ENCODE data around the gene SDK1.

Gene SDK1

DNA sequence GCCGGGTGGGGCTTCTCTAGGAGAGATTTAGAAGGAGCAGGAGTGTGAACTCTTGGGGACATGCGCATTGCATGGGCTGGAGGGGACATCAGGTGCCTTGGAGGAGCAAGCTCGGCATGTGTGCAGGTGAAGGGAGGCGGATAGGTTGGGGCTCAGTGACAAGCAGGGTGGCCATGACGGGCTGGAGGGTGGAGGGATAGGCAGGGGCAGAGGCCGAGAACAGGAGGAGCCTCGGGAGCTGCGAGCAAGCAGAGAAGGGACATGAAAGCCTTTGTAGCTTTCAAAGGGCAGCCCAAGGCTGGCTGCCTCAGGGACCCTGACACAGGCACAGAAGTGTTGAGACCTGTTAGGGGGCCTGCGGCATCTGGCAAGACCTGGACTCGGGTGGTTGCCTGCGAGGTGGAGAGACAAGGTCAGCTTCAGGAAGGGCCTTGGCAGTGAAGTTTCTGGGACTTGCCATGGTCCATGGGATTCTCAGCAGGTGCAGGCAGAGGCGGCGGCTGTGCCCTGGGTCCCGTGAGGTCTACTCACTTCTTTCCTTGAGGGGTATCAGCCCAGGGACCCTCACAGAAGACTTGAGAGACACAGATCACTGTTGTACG lies 664.8 kb downstream of the SDK1 start:
- Histone ChIP-seq H3K4me3 (ENCODE audit: low read length in 2 of 2) (no peak overlapping the region), H3K4me1 (ENCODE audit: control insufficient read depth, insufficient read depth, low read length) (no peaks in the 10 kb centered on the region), H3K27me3 (ENCODE audit: control insufficient read depth in 1 of 2, insufficient read depth in 2 of 2, low read length in 2 of 2) (no peaks in the 10 kb centered on the region), H3K9me3 (ENCODE audit: control insufficient read depth in 2 of 2, low read length in 2 of 2) (peaks cover 0 to 8% of the 10 kb centered on the region in 2 donors), H3K9ac (ENCODE audit: low read length in 2 of 2) (no peak overlapping the region), H3K27ac (ENCODE audit: low read length) (no peak overlapping the region), H3K36me3 (ENCODE audit: control insufficient read depth in 2 of 2, insufficient read depth in 2 of 2, low read length in 2 of 2) (peaks cover 0 to 7% of the 10 kb centered on the region in 2 donors)

DNA sequence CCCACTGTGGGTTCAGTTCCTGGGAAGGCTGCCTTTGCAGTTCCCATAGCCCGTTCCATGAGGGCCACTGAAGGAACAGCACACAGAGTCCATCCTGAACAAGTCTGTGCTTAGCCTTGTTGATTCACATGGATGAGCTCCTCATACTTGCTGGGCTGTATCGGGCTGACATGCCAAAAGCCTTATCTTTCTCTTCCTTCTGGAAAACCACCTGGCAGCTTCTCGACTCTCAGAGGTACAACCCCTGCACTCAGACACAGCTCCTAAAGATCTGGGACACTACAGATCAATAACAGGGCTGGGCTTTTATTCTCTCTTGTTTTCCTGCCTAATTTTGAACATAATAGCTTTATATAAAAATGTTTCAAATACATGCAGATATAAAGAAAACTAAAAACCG lies 667.2 kb downstream of the SDK1 start:
- no peak overlapping the region for H3K4me3 ChIP-seq (ENCODE audit: low read length in 2 of 2)
- H3K36me3 ChIP-seq (ENCODE audit: control insufficient read depth in 2 of 2, insufficient read depth in 2 of 2, low read length in 2 of 2): peaks cover 0 to 7% of the 10 kb centered on the region in 2 donors
- no peaks in the 10 kb centered on the region for H3K4me1 ChIP-seq (ENCODE audit: control insufficient read depth, insufficient read depth, low read length)
- no peaks in the 10 kb centered on the region for H3K27me3 ChIP-seq (ENCODE audit: control insufficient read depth in 1 of 2, insufficient read depth in 2 of 2, low read length in 2 of 2)
- H3K27ac ChIP-seq (ENCODE audit: low read length): no peak overlapping the region
- H3K9me3 ChIP-seq (ENCODE audit: control insufficient read depth in 2 of 2, low read length in 2 of 2): no peaks in the 10 kb centered on the region
- H3K9ac ChIP-seq (ENCODE audit: low read length in 2 of 2): no peak overlapping the region

DNA sequence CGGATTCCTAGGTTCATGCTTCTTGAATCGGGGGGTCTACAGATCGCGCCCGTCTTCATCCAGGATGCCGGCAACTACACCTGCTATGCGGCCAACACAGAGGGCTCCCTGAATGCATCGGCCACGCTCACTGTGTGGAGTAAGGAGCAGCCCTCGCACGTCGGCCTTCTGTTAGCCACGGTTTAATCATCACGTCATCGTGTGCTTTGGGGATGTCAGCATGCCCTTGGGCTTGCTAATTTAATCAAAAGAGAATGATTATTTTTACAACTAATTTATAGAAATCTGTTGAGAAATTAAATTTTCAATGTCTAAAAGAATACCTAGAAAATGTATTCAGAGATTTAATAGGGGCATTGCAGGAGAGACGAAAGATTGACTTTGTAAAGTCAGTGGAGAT lies 668.2 kb downstream of the SDK1 start:
- H3K4me3 ChIP-seq (ENCODE audit: low read length in 2 of 2): no peak overlapping the region
- H3K27ac ChIP-seq (ENCODE audit: low read length): no peak overlapping the region
- H3K4me1 ChIP-seq (ENCODE audit: control insufficient read depth, insufficient read depth, low read length): no peaks in the 10 kb centered on the region
- H3K9ac ChIP-seq (ENCODE audit: low read length in 2 of 2): no peak overlapping the region
- H3K27me3 ChIP-seq (ENCODE audit: control insufficient read depth in 1 of 2, insufficient read depth in 2 of 2, low read length in 2 of 2): no peaks in the 10 kb centered on the region
- peaks cover 0 to 4% of the 10 kb centered on the region in 2 donors for H3K36me3 ChIP-seq (ENCODE audit: control insufficient read depth in 2 of 2, insufficient read depth in 2 of 2, low read length in 2 of 2)
- H3K9me3 ChIP-seq (ENCODE audit: control insufficient read depth in 2 of 2, low read length in 2 of 2): no peaks in the 10 kb centered on the region

DNA sequence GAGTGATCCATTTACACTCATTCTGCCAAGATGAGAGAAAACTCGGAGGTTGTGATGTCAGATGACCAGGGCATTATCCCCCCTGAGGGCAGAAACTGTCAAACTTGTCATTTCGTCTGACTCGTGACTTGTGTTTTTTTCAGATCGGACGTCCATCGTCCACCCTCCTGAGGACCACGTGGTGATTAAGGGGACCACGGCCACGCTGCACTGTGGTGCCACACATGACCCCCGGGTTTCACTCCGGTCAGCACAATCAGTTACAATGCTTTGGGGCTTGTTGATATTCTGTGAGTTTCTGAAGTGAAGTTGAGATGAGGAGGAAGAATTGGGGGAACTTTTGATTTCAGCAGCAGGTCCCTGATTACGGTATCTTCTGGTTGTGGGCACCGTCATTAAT lies 670.3 kb downstream of the SDK1 start:
- H3K9ac ChIP-seq (ENCODE audit: low read length in 2 of 2): no peak overlapping the region
- H3K36me3 ChIP-seq (ENCODE audit: control insufficient read depth in 2 of 2, insufficient read depth in 2 of 2, low read length in 2 of 2): peaks cover 0 to 4% of the 10 kb centered on the region in 2 donors
- no peaks in the 10 kb centered on the region for H3K4me1 ChIP-seq (ENCODE audit: control insufficient read depth, insufficient read depth, low read length)
- H3K27me3 ChIP-seq (ENCODE audit: control insufficient read depth in 1 of 2, insufficient read depth in 2 of 2, low read length in 2 of 2): no peaks in the 10 kb centered on the region
- H3K27ac ChIP-seq (ENCODE audit: low read length): no peak overlapping the region
- H3K4me3 ChIP-seq (ENCODE audit: low read length in 2 of 2): no peak overlapping the region
- H3K9me3 ChIP-seq (ENCODE audit: control insufficient read depth in 2 of 2, low read length in 2 of 2): no peaks in the 10 kb centered on the region

DNA sequence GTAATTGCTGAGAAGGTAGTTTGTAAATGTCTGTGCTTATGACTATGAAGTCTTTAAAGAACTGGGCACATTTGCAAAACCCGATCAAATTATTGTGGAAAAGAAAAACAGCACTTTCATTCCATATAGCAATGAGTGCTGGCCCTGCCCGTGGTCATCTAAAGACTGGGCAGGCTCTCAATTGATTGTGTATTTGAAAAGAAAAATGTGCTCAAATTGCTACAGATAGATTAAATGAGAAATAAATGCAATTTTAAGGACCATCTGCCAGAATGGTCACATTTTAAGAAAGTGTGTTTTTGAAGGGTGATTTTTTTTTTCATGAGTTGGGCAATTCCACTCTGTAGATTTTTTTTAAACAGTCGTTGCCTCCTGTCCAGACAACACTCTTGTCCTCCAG lies 672.2 kb downstream of the SDK1 start:
- Histone ChIP-seq H3K36me3 (ENCODE audit: control insufficient read depth in 2 of 2, insufficient read depth in 2 of 2, low read length in 2 of 2) (peaks cover 0 to 2% of the 10 kb centered on the region in 2 donors), H3K9me3 (ENCODE audit: control insufficient read depth in 2 of 2, low read length in 2 of 2) (no peaks in the 10 kb centered on the region), H3K27me3 (ENCODE audit: control insufficient read depth in 1 of 2, insufficient read depth in 2 of 2, low read length in 2 of 2) (no peaks in the 10 kb centered on the region), H3K4me3 (ENCODE audit: low read length in 2 of 2) (no peak overlapping the region), H3K9ac (ENCODE audit: low read length in 2 of 2) (no peak overlapping the region), H3K27ac (ENCODE audit: low read length) (no peak overlapping the region), H3K4me1 (ENCODE audit: control insufficient read depth, insufficient read depth, low read length) (no peaks in the 10 kb centered on the region)

DNA sequence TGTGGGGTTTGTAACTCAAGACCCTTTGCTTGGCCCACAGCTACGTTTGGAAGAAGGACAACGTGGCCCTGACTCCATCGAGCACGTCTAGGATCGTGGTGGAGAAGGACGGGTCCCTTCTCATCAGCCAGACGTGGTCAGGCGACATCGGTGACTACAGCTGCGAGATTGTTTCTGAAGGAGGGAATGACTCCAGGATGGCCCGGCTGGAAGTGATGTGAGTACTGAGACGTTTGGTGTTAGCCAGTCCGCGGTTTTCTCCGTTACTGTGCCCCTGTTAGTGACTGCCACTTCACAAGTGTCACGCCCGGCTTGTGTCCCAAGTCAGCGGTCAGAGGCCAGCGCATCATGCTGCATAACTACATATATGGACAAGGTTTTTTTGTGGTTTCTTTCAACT lies 673.3 kb downstream of the SDK1 start:
- Histone ChIP-seq H3K36me3 (ENCODE audit: control insufficient read depth in 2 of 2, insufficient read depth in 2 of 2, low read length in 2 of 2) (peaks cover 0 to 2% of the 10 kb centered on the region in 2 donors), H3K4me1 (ENCODE audit: control insufficient read depth, insufficient read depth, low read length) (no peaks in the 10 kb centered on the region), H3K4me3 (ENCODE audit: low read length in 2 of 2) (no peak overlapping the region), H3K9ac (ENCODE audit: low read length in 2 of 2) (no peak overlapping the region), H3K27ac (ENCODE audit: low read length) (no peak overlapping the region), H3K9me3 (ENCODE audit: control insufficient read depth in 2 of 2, low read length in 2 of 2) (no peaks in the 10 kb centered on the region), H3K27me3 (ENCODE audit: control insufficient read depth in 1 of 2, insufficient read depth in 2 of 2, low read length in 2 of 2) (no peaks in the 10 kb centered on the region)

DNA sequence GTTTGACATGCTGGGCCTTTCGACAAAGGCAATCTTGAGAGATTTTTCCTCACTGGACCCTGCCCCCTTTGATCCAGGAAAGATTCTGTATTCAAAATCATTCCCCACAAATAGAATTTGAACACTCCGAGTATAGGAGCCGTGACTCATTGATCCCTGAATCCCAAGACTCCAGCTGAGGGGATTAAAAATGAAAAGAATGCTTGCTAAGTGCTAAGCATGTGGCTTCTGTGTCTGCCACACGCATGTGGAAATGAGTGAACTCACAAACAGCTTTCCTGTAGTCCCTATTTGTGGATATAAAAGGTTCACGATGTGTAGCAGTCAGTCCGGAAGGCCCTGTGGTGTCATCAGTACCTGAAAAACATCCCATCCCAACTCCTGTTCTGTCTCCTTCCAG lies 674.3 kb downstream of the SDK1 start:
- Histone ChIP-seq H3K27ac (ENCODE audit: low read length) (no peak overlapping the region), H3K27me3 (ENCODE audit: control insufficient read depth in 1 of 2, insufficient read depth in 2 of 2, low read length in 2 of 2) (no peaks in the 10 kb centered on the region), H3K9ac (ENCODE audit: low read length in 2 of 2) (no peak overlapping the region), H3K9me3 (ENCODE audit: control insufficient read depth in 2 of 2, low read length in 2 of 2) (no peaks in the 10 kb centered on the region), H3K4me3 (ENCODE audit: low read length in 2 of 2) (no peak overlapping the region), H3K4me1 (ENCODE audit: control insufficient read depth, insufficient read depth, low read length) (no peaks in the 10 kb centered on the region), H3K36me3 (ENCODE audit: control insufficient read depth in 2 of 2, insufficient read depth in 2 of 2, low read length in 2 of 2) (peaks cover 0 to 2% of the 10 kb centered on the region in 2 donors)

DNA sequence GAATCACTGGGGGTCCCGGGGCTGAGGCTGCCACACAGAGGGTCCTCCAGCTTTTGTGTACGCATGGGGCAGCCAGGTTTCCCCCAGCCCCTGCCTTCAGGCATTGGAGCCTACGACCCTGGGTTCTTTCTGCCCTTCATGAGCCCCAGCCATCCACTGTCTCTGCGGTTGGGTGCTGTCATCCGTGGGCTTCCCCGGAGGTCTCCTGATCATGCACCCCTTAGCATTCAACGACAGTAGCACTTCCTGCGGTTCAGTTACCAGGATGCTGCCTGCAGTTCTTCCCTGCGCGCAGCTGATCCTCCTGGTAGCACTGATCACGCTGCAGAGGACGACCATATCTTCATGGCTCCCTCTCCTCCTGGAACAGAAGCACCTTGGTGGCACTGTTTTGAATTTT lies 676.3 kb downstream of the SDK1 start:
- Histone ChIP-seq H3K27me3 (ENCODE audit: control insufficient read depth in 1 of 2, insufficient read depth in 2 of 2, low read length in 2 of 2) (no peaks in the 10 kb centered on the region), H3K9ac (ENCODE audit: low read length in 2 of 2) (no peak overlapping the region), H3K9me3 (ENCODE audit: control insufficient read depth in 2 of 2, low read length in 2 of 2) (no peaks in the 10 kb centered on the region), H3K4me1 (ENCODE audit: control insufficient read depth, insufficient read depth, low read length) (no peaks in the 10 kb centered on the region), H3K4me3 (ENCODE audit: low read length in 2 of 2) (no peak overlapping the region), H3K27ac (ENCODE audit: low read length) (no peak overlapping the region), H3K36me3 (ENCODE audit: control insufficient read depth in 2 of 2, insufficient read depth in 2 of 2, low read length in 2 of 2) (no peaks in the 10 kb centered on the region)

DNA sequence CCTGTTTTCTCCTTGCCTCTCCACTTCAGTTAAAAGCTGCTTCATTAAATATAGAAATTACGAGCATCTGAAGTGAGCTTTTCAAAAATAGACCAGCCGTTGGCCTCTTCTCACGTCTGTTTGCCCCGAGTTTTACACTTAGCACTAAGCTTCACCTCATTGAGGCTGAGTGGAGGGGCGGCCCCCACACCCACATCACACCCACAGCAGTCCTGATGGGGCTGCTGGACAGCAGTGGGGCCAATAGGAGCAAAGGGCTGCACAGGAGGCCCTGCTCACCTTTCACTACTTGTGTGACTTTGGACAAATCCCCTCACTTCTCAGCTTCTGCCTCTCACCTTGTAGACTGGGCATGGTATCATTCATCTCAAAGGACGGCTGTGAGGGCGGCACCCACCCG lies 677.8 kb downstream of the SDK1 start:
- Histone ChIP-seq H3K4me1 (ENCODE audit: control insufficient read depth, insufficient read depth, low read length) (no peaks in the 10 kb centered on the region), H3K27me3 (ENCODE audit: control insufficient read depth in 1 of 2, insufficient read depth in 2 of 2, low read length in 2 of 2) (no peaks in the 10 kb centered on the region), H3K36me3 (ENCODE audit: control insufficient read depth in 2 of 2, insufficient read depth in 2 of 2, low read length in 2 of 2) (no peaks in the 10 kb centered on the region), H3K4me3 (ENCODE audit: low read length in 2 of 2) (no peak overlapping the region), H3K9ac (ENCODE audit: low read length in 2 of 2) (no peak overlapping the region), H3K27ac (ENCODE audit: low read length) (no peak overlapping the region), H3K9me3 (ENCODE audit: control insufficient read depth in 2 of 2, low read length in 2 of 2) (no peaks in the 10 kb centered on the region)

DNA sequence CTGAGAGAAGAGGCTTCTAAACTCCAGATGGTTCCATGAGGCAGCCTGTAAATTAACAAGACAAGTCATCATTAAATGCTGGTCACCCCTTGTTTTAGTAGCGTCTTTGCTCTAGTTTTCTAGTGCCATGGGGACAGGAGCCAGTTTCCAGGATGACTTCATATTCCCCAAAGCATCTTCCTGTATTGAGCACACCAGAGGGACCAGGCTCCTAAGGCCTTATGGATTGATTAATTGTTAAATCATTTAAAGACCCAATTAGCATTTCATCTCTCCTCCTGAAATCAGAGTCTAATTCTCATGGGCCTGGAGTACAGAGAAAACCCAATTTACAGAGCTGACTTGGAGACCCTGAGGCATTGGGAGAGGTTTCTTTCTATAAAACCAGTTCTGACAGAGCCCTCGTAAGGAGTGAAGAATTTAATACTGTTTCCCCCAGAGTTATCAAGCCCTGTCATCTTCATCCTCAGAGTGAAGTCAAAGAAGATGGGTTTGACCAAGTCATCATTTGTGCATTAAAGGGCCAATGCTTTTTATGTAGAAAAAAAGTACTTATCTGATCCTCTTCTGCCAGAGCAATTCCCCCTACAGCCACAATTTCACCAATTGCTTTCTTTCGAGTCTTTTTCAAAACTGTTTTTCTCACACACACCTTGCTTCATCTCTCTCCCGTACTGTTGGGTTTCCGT lies 678.7 kb downstream of the SDK1 start:
- H3K9ac ChIP-seq (ENCODE audit: low read length in 2 of 2): no peak overlapping the region
- no peak overlapping the region for H3K27ac ChIP-seq (ENCODE audit: low read length)
- H3K4me1 ChIP-seq (ENCODE audit: control insufficient read depth, insufficient read depth, low read length): no peaks in the 10 kb centered on the region
- H3K4me3 ChIP-seq (ENCODE audit: low read length in 2 of 2): no peak overlapping the region
- no peaks in the 10 kb centered on the region for H3K9me3 ChIP-seq (ENCODE audit: control insufficient read depth in 2 of 2, low read length in 2 of 2)
- H3K36me3 ChIP-seq (ENCODE audit: control insufficient read depth in 2 of 2, insufficient read depth in 2 of 2, low read length in 2 of 2): no peaks in the 10 kb centered on the region
- H3K27me3 ChIP-seq (ENCODE audit: control insufficient read depth in 1 of 2, insufficient read depth in 2 of 2, low read length in 2 of 2): no peaks in the 10 kb centered on the region

DNA sequence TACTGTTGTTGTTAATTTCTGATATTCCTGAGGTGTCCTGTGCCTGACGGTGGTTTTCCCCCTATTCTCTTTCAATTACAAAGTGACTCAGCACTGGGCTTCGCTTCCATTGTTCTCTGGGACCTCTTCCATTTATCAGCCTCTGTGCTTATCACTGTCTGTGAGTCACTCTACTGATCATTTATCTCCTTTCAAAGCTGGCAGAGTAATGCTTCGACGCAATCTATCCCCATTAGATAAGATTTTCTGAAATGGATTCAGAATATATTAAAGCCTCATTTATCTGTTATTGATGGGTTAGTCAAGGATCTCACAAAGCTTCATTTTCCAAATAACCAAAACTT lies 679.2 kb downstream of the SDK1 start:
- Histone ChIP-seq H3K9me3 (ENCODE audit: control insufficient read depth in 2 of 2, low read length in 2 of 2) (no peaks in the 10 kb centered on the region), H3K27ac (ENCODE audit: low read length) (no peak overlapping the region), H3K36me3 (ENCODE audit: control insufficient read depth in 2 of 2, insufficient read depth in 2 of 2, low read length in 2 of 2) (no peaks in the 10 kb centered on the region), H3K9ac (ENCODE audit: low read length in 2 of 2) (no peak overlapping the region), H3K4me3 (ENCODE audit: low read length in 2 of 2) (no peak overlapping the region), H3K4me1 (ENCODE audit: control insufficient read depth, insufficient read depth, low read length) (no peaks in the 10 kb centered on the region), H3K27me3 (ENCODE audit: control insufficient read depth in 1 of 2, insufficient read depth in 2 of 2, low read length in 2 of 2) (no peaks in the 10 kb centered on the region)

Measured in stomach smooth muscle (tissue), 2 donors.